Stimulated activated naive CD8-positive, alpha-beta T cell treated with anti-CD3 and anti-CD28 coated beads, Interleukin-15, Interleukin-2, amounts not matched to agents 100 ng/mL and 50 ng/mL, for 24 hours (primary cell): ENCODE results near the gene CCDC40.
"Not testable (repeated sequence)": the region's sequence is repeated elsewhere in the genome, so short reads cannot be mapped to it uniquely, and the experiment has no call there.

ENCODE experiments used
- H3K27ac Mint-ChIP-seq: one replicate; pipeline ENCODE4 v1.8.0; 2021; ENCODE audit warnings: mild to moderate bottlenecking, mixed read lengths
- H3K27me3 Mint-ChIP-seq: one replicate; pipeline ENCODE4 v1.8.0; 2021; ENCODE audit warnings: mixed read lengths
- H3K36me3 Mint-ChIP-seq: one replicate; pipeline ENCODE4 v1.8.0; 2021; ENCODE audit warnings: low read depth, mixed read lengths
- H3K4me1 Mint-ChIP-seq: one replicate; pipeline ENCODE4 v1.8.0; 2021; ENCODE audit warnings: low read depth, mixed read lengths
- H3K4me3 Mint-ChIP-seq: one replicate; pipeline ENCODE4 v1.8.0; 2021; ENCODE audit warnings: mild to moderate bottlenecking, mixed read lengths
- H3K9me3 Mint-ChIP-seq: one replicate; pipeline ENCODE4 v1.8.0; 2021; ENCODE audit warnings: mixed read lengths

Gene CCDC40

GRCh38 chr17:80087346-80088265 is 51.2 kb downstream of the CCDC40 start:
- Mint-ChIP-seq H3K4me1 (no peaks in the 10 kb centered on the region), H3K9me3 (no peaks in the 10 kb centered on the region), H3K27me3 (no peaks in the 10 kb centered on the region), H3K4me3 (no peak overlapping the region), H3K36me3 (no peaks in the 10 kb centered on the region), H3K27ac (no peak overlapping the region)

GRCh38 chr17:80089762-80090161 is 53.3 kb downstream of the CCDC40 start:
- H3K27ac Mint-ChIP-seq, result no peak overlapping the region
- no peak overlapping the region for H3K4me3 Mint-ChIP-seq
- no peaks in the 10 kb centered on the region for H3K36me3 Mint-ChIP-seq
- no peaks in the 10 kb centered on the region for H3K27me3 Mint-ChIP-seq
- no peaks in the 10 kb centered on the region for H3K4me1 Mint-ChIP-seq
- no peaks in the 10 kb centered on the region for H3K9me3 Mint-ChIP-seq

GRCh38 chr17:80090164-80090563 is 53.7 kb downstream of the CCDC40 start:
- not testable (repeated sequence) for H3K4me1 Mint-ChIP-seq, H3K27me3 Mint-ChIP-seq, H3K9me3 Mint-ChIP-seq, H3K4me3 Mint-ChIP-seq, H3K36me3 Mint-ChIP-seq, H3K27ac Mint-ChIP-seq

DNA sequence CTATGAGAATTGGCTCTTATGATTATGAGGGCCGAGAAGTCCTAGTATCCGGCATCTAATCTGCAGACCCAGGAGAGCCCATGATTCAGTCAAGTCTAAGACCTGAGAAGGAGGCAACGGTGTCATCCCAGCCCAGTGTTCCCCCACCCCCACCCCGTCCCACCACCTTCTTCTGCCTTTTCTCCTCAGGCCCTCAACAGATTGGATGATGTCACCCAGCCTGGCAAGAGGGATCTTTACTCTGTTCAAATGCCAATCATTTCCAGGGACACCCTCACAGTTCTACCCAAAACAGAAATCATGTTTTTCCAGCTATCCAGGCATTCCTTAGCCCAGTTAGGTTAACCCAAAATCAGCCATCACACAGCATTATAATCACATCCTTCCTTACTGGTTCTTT is 54.9 kb downstream of the CCDC40 start:
- Mint-ChIP-seq H3K36me3 (no peaks in the 10 kb centered on the region), H3K4me3 (no peak overlapping the region), H3K9me3 (no peaks in the 10 kb centered on the region), H3K27ac (no peak overlapping the region), H3K4me1 (no peaks in the 10 kb centered on the region), H3K27me3 (no peaks in the 10 kb centered on the region)

DNA sequence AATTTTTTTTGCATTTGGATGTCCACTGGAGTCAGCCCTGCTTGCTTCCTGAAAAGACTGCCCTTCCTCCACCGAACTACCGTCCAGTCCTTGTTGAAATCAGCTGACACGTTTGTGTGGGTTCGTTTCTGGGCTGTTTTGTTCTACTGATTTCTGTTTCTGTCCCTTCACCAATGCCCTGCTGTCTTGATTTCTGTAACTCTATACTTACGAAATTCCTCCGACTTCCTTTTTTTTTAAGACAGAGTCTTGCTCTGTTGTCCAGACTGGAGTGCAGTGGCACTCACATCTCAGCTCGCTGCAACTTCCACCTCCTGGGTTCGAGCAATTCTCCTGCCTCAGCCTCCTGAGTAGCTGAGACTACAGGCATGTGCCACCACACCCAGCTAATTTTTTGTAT is 56.5 kb downstream of the CCDC40 start:
- Mint-ChIP-seq H3K4me3 (no peak overlapping the region), H3K27ac (no peak overlapping the region), H3K4me1 (no peaks in the 10 kb centered on the region), H3K9me3 (no peaks in the 10 kb centered on the region), H3K36me3 (no peaks in the 10 kb centered on the region), H3K27me3 (no peaks in the 10 kb centered on the region)

DNA sequence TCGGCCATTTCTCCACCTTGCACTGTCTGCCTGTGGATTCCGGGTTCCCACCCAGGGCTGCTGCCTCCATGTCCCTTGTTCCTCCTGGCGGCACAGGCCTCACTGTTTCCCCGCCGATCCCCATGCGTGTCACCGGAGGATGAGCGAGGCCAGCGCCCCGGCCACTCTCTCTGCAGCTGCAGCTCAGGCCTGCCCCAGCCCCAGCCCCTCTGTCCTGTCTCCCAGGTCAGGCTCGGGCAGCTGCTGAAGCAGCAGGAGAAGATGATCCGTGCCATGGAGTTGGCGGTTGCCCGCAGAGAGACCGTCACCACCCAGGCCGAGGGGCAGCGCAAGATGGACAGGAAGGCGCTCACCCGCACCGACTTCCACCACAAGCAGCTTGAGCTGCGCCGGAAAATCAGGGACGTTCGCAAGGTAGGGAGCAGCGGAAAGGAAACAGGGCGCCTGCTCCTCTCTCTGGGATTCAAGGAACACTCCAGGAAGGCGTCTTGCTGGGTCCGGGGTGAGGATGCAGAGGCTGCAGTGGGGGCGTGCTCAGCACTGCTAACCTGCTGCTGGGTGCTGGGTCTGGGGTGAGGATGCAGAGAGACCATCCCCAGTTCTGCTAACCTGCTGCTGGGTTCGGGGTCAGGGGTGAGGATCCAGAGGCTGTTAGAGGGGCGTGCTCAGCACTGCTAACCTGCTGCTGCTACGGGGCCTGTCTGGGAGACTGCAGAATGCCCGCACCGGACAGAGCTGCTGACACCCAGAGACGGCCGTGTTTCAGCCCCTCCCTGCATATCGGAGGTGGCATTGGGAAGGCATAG is 58.8 kb downstream of the CCDC40 start:
- no peaks in the 10 kb centered on the region for H3K36me3 Mint-ChIP-seq
- no peaks in the 10 kb centered on the region for H3K27me3 Mint-ChIP-seq
- H3K27ac Mint-ChIP-seq, result no peak overlapping the region
- peaks cover 9% of the 10 kb centered on the region for H3K4me1 Mint-ChIP-seq
- no peaks in the 10 kb centered on the region for H3K9me3 Mint-ChIP-seq
- no peak overlapping the region for H3K4me3 Mint-ChIP-seq

- H3K27ac Mint-ChIP-seq, result no peak overlapping the region
- no peaks in the 10 kb centered on the region for H3K9me3 Mint-ChIP-seq
- no peak overlapping the region for H3K4me3 Mint-ChIP-seq
- H3K4me1 Mint-ChIP-seq, result peaks cover 17% of the 10 kb centered on the region
- H3K27me3 Mint-ChIP-seq, result no peaks in the 10 kb centered on the region
- H3K36me3 Mint-ChIP-seq, result no peaks in the 10 kb centered on the region
Measured at GRCh38 chr17:80095844-80096475, 59.5 kb downstream of the CCDC40 start.

- H3K4me1 Mint-ChIP-seq, result peaks cover 17% of the 10 kb centered on the region
- no peaks in the 10 kb centered on the region for H3K9me3 Mint-ChIP-seq
- H3K36me3 Mint-ChIP-seq, result no peaks in the 10 kb centered on the region
- no peak overlapping the region for H3K4me3 Mint-ChIP-seq
- no peak overlapping the region for H3K27ac Mint-ChIP-seq
- H3K27me3 Mint-ChIP-seq, result no peaks in the 10 kb centered on the region
Measured at GRCh38 chr17:80096561-80097021, 60.1 kb downstream of the CCDC40 start.

DNA sequence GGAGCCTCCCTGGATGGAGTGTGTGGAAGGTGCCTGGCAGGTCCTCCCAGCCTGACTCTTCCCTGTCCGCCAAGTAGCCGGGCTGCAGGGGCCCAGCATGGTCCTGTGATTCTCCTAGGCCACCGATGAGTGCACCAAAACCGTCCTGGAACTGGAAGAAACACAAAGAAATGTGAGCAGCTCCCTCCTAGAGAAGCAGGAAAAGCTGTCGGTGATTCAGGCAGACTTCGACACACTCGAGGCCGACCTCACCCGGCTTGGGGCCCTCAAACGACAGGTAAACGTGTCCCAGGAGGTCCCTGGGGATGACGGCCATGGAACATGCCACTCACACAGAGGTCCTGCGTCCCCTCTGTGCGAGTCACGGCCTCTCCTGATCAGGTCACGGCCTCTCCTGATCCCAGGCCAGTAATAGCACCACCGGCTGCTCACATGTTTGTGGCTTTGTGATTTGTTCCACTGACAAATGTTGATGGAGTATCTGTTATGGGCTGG is 60.7 kb downstream of the CCDC40 start:
- Mint-ChIP-seq H3K4me3 (no peak overlapping the region), H3K9me3 (no peaks in the 10 kb centered on the region), H3K36me3 (no peaks in the 10 kb centered on the region), H3K27me3 (no peaks in the 10 kb centered on the region), H3K4me1 (peaks cover 21% of the 10 kb centered on the region), H3K27ac (no peak overlapping the region)

GRCh38 chr17:80097844-80098691 is 61.6 kb downstream of the CCDC40 start:
- Mint-ChIP-seq H3K36me3 (no peaks in the 10 kb centered on the region), H3K27me3 (no peaks in the 10 kb centered on the region), H3K4me3 (no peak overlapping the region), H3K27ac (no peak overlapping the region), H3K9me3 (no peaks in the 10 kb centered on the region), H3K4me1 (peaks cover 28% of the 10 kb centered on the region)

GRCh38 chr17:80099291-80100034 is 63.0 kb downstream of the CCDC40 start:
- Mint-ChIP-seq H3K27me3 (no peaks in the 10 kb centered on the region), H3K27ac (no peak overlapping the region), H3K4me1 (peaks cover 32% of the 10 kb centered on the region), H3K9me3 (no peaks in the 10 kb centered on the region), H3K36me3 (no peaks in the 10 kb centered on the region), H3K4me3 (no peak overlapping the region)

DNA sequence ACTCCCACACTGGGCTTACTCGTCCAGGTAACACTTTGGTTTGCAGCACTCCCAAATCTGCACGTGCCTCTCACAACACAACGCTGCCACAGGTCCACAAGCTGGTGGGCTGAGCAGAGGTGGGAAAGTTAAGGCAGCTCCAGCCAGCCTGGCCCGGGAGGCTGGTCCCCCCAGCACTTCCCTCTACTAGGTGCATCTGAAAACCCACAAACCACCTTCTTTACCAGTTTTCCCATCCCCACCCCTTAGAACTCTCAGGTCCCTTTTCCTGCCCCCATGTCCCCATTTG is 63.5 kb downstream of the CCDC40 start:
- no peak overlapping the region for H3K27ac Mint-ChIP-seq
- H3K4me1 Mint-ChIP-seq, result peaks cover 32% of the 10 kb centered on the region
- H3K36me3 Mint-ChIP-seq, result no peaks in the 10 kb centered on the region
- H3K4me3 Mint-ChIP-seq, result peak overlapping the region; percentile 83
- H3K27me3 Mint-ChIP-seq, result no peaks in the 10 kb centered on the region
- no peaks in the 10 kb centered on the region for H3K9me3 Mint-ChIP-seq

- H3K9me3 Mint-ChIP-seq, result no peaks in the 10 kb centered on the region
- H3K36me3 Mint-ChIP-seq, result peaks cover 7% of the 10 kb centered on the region
- peaks cover 32% of the 10 kb centered on the region for H3K4me1 Mint-ChIP-seq
Measured at GRCh38 chr17:80101011-80101945, 64.8 kb downstream of the CCDC40 start, which contains the start of gene GAA. Gene GAA, plus strand, starts transcription at chr17:80101581. Its CDS starts 3,006 bp downstream, at chr17:80104587.

More at GRCh38 chr17:80101011-80101945, 64.8 kb downstream of the CCDC40 start, which contains the start of gene GAA:
- peak within 1 kb of the TSS; percentile 91 for H3K27ac Mint-ChIP-seq
- no peaks in the 10 kb centered on the region for H3K27me3 Mint-ChIP-seq
- H3K4me3 Mint-ChIP-seq, result peak within 1 kb of the TSS; percentile 97
